ENCODE data around the gene TBX15. TPM values are rescaled to one million over a fixed set of nuclear protein-coding genes. Genes with fewer than 3 reads are reported as not detected.
"Not testable (repeated sequence)": the region's sequence is repeated elsewhere in the genome, so short reads cannot be mapped to it uniquely, and the experiment has no call there.

The TBX15 gene
- total and polyA plus RNA-seq, 9 donors, result 0.08 to 0.60 (median 0.20) TPM; not detected in 1

GRCh38 chr1:118960026-118960561 is 28.0 kb downstream of the TBX15 start:
- TF ChIP-seq, protein P1, sequence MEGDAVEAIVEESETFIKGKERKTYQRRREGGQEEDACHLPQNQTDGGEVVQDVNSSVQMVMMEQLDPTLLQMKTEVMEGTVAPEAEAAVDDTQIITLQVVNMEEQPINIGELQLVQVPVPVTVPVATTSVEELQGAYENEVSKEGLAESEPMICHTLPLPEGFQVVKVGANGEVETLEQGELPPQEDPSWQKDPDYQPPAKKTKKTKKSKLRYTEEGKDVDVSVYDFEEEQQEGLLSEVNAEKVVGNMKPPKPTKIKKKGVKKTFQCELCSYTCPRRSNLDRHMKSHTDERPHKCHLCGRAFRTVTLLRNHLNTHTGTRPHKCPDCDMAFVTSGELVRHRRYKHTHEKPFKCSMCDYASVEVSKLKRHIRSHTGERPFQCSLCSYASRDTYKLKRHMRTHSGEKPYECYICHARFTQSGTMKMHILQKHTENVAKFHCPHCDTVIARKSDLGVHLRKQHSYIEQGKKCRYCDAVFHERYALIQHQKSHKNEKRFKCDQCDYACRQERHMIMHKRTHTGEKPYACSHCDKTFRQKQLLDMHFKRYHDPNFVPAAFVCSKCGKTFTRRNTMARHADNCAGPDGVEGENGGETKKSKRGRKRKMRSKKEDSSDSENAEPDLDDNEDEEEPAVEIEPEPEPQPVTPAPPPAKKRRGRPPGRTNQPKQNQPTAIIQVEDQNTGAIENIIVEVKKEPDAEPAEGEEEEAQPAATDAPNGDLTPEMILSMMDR (IDR thresholded peaks at IDR 0.05), result no peak
- TF ChIP-seq EP300 (IDR thresholded peaks at IDR 0.05) (no peak), POLR2A (IDR thresholded peaks at IDR 0.05) (no peak)
- Histone ChIP-seq H3K27me3 (no peaks in the 10 kb centered on the region), H3K9me3 (no peaks in the 10 kb centered on the region), H3K27ac (no peak overlapping the region), H3K4me1 (ENCODE audit: insufficient read depth) (no peaks in the 10 kb centered on the region), H3K36me3 (no peaks in the 10 kb centered on the region), H3K4me3 (no peak overlapping the region)
- intact Hi-C loops (cut with DNase I), result no loop called here
- no peak for DNase-seq
- 47 to 57% (median 53%) methylated on average over 7 of the region's 7 CpGs for WGBS, 3 donors

DNA sequence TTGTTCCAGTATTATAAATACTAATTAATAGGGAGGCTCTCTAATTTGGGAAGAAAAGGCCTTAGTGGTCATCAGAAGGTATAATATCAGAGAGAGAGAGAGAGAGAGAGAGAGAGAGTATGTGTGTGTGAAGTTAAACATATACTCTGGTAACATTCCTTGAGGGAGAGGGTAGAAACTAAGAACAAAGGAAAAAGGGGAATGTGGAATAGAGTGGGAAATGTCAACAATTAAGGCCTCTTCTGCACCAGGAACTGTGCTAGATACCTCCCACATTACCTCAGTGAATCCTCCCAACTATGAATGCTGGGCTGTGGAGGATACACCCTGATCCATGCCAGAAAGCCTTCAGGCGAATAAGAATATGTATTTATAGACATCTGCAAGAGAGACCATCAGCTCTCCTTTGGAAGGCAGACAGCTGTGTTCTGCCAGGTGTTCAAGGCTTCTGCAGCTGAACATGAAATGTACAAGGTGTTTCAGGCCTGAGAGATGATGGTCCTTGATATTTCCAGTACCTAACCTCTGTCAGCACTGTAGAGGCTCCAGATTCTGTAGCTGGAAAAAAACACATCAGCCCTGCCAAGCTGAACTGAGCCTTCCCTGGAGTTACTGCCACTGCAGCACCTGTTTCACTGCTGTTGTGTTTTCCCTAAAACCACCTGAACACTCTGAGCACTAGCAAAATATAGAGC is 29.1 kb downstream of the TBX15 start:
- TF ChIP-seq, protein P1 (IDR thresholded peaks at IDR 0.05), result no peak
- no peak for TF ChIP-seq POLR2A (IDR thresholded peaks at IDR 0.05)
- no peak for TF ChIP-seq EP300 (IDR thresholded peaks at IDR 0.05)
- Histone ChIP-seq H3K27ac (no peak overlapping the region), H3K4me1 (ENCODE audit: insufficient read depth) (no peaks in the 10 kb centered on the region), H3K36me3 (no peaks in the 10 kb centered on the region), H3K27me3 (no peaks in the 10 kb centered on the region), H3K4me3 (no peak overlapping the region), H3K9me3 (no peaks in the 10 kb centered on the region)
- 20 to 39% (median 30%) methylated on average over 1 of the region's 1 CpG for WGBS, 3 donors
- intact Hi-C loops (cut with DNase I), result no loop called here
- DNase-seq, result no peak

DNA sequence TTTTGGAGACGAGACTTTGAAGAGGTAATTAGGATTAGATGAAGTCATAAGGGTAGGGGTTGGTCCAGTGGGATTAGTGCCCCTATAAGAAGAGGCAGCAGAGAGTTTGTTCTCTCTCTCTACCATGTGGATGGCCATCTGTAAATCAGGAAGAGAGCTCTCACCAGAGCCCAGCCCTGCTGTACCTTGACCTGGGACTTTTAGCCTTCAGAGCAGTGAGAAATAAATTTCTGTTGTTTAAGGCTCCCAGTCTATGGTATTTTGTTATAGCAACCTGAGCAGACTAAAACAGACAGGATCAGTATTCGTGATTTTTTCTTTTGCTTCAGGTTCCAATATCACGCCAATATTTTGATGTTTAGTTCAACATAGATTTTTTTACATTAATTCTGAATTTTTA is 30.0 kb downstream of the TBX15 start:
- no peak for DNase-seq
- Histone ChIP-seq H3K4me3 (no peak overlapping the region), H3K36me3 (no peaks in the 10 kb centered on the region), H3K4me1 (ENCODE audit: insufficient read depth) (no peaks in the 10 kb centered on the region), H3K27ac (no peak overlapping the region), H3K9me3 (no peaks in the 10 kb centered on the region), H3K27me3 (no peaks in the 10 kb centered on the region)
- WGBS, 3 donors, result 67 to 90% (median 75%) methylated on average over 3 of the region's 3 CpGs
- TF ChIP-seq POLR2A (IDR thresholded peaks at IDR 0.05), result no peak
- no peak for TF ChIP-seq EP300 (IDR thresholded peaks at IDR 0.05)
- TF ChIP-seq, protein P1 (IDR thresholded peaks at IDR 0.05), result no peak
- intact Hi-C loops (cut with DNase I), result no loop called here

- H3K9me3 ChIP-seq; H3K27me3 ChIP-seq; H3K4me3 ChIP-seq; DNase-seq; H3K36me3 ChIP-seq; H3K27ac ChIP-seq; H3K4me1 ChIP-seq (ENCODE audit: insufficient read depth); intact Hi-C loops (cut with DNase I): not testable (repeated sequence)
- 96 to 98% (median 97%) methylated on average over 7 of the region's 7 CpGs for WGBS, 3 donors
Measured at GRCh38 chr1:118957579-118957978, 30.6 kb downstream of the TBX15 start.

- intact Hi-C loops (cut with DNase I), result no loop called here
- Histone ChIP-seq H3K27me3 (no peaks in the 10 kb centered on the region), H3K27ac (no peak overlapping the region), H3K4me1 (ENCODE audit: insufficient read depth) (no peaks in the 10 kb centered on the region), H3K9me3 (no peaks in the 10 kb centered on the region), H3K4me3 (no peak overlapping the region), H3K36me3 (no peaks in the 10 kb centered on the region)
- TF ChIP-seq POLR2A (IDR thresholded peaks at IDR 0.05) (no peak), EP300 (IDR thresholded peaks at IDR 0.05) (no peak)
- TF ChIP-seq, protein P1 (IDR thresholded peaks at IDR 0.05), result no peak
- DNase-seq, result no peak
- 51 to 66% (median 63%) methylated on average over 3 of the region's 3 CpGs for WGBS, 3 donors
Measured at GRCh38 chr1:118954301-118954905, 33.7 kb downstream of the TBX15 start.
